Skeletal muscle satellite cell (primary cell): ENCODE data around the gene EDA.
"Not testable (repeated sequence)": the region's sequence is repeated elsewhere in the genome, so short reads cannot be mapped to it uniquely, and the experiment has no call there.

Source experiments
- H3K27me3 ChIP-seq: 2 replicates; pipeline ENCODE4 v1.7.0; 2013; ENCODE audit warnings: low read length; ENCODE audit not compliant: control insufficient read depth, insufficient read depth
- H3K36me3 ChIP-seq: 2 replicates; pipeline ENCODE4 v1.7.0; 2013; ENCODE audit warnings: mild to moderate bottlenecking, control low read depth, low read length; ENCODE audit not compliant: insufficient read depth
- H3K4me1 ChIP-seq: 2 replicates; pipeline ENCODE4 v1.7.0; 2013; ENCODE audit warnings: low read length; ENCODE audit not compliant: control insufficient read depth, insufficient read depth
- H3K4me2 ChIP-seq: 2 replicates; pipeline ENCODE4 v1.7.0; 2013; ENCODE audit warnings: mild to moderate bottlenecking, low read length
- H3K4me3 ChIP-seq: 2 replicates; pipeline ENCODE4 v1.7.0; 2013; ENCODE audit warnings: low read length
- H3K9ac ChIP-seq: 2 replicates; pipeline ENCODE4 v1.7.0; 2013; ENCODE audit warnings: mild to moderate bottlenecking, low read depth, low read length, moderate library complexity
- H3K9me3 ChIP-seq: replicated peaks from 2 replicates; pipeline ENCODE4 v1.7.0; 2013; ENCODE audit warnings: mild to moderate bottlenecking, control low read depth, low read length

The EDA gene

GRCh38 chrX:69959712-69960111 lies 343.8 kb downstream of the EDA start:
- no peaks in the 10 kb centered on the region for H3K36me3 ChIP-seq
- H3K27me3 ChIP-seq = no peaks in the 10 kb centered on the region
- no peak overlapping the region for H3K9ac ChIP-seq
- H3K4me2 ChIP-seq = no peak overlapping the region
- H3K4me1 ChIP-seq = no peaks in the 10 kb centered on the region
- no peak overlapping the region for H3K4me3 ChIP-seq
- no peaks in the 10 kb centered on the region for H3K9me3 ChIP-seq

- Histone ChIP-seq H3K9ac (no peak overlapping the region), H3K4me1 (no peaks in the 10 kb centered on the region), H3K36me3 (no peaks in the 10 kb centered on the region), H3K9me3 (no peaks in the 10 kb centered on the region), H3K27me3 (no peaks in the 10 kb centered on the region), H3K4me2 (no peak overlapping the region), H3K4me3 (no peak overlapping the region)
Observed at GRCh38 chrX:69961365-69962072, 345.6 kb downstream of the EDA start.

GRCh38 chrX:69968950-69969349 lies 353.0 kb downstream of the EDA start:
- Histone ChIP-seq H3K9ac (no peak overlapping the region), H3K4me1 (no peaks in the 10 kb centered on the region), H3K9me3 (no peaks in the 10 kb centered on the region), H3K36me3 (no peaks in the 10 kb centered on the region), H3K27me3 (no peaks in the 10 kb centered on the region), H3K4me2 (no peak overlapping the region), H3K4me3 (no peak overlapping the region)

GRCh38 chrX:69969460-69969859 lies 353.5 kb downstream of the EDA start:
- Histone ChIP-seq H3K4me1 (no peaks in the 10 kb centered on the region), H3K27me3 (no peaks in the 10 kb centered on the region), H3K9me3 (no peaks in the 10 kb centered on the region), H3K9ac (no peak overlapping the region), H3K36me3 (no peaks in the 10 kb centered on the region), H3K4me2 (no peak overlapping the region), H3K4me3 (no peak overlapping the region)

GRCh38 chrX:69987691-69988090 lies 371.8 kb downstream of the EDA start:
- H3K9ac ChIP-seq = no peak overlapping the region
- H3K4me1 ChIP-seq = no peaks in the 10 kb centered on the region
- H3K27me3 ChIP-seq = no peaks in the 10 kb centered on the region
- no peak overlapping the region for H3K4me2 ChIP-seq
- H3K4me3 ChIP-seq = no peak overlapping the region
- H3K36me3 ChIP-seq = no peaks in the 10 kb centered on the region
- no peaks in the 10 kb centered on the region for H3K9me3 ChIP-seq

GRCh38 chrX:69988955-69989394 lies 373.1 kb downstream of the EDA start:
- no peak overlapping the region for H3K4me3 ChIP-seq
- H3K4me1 ChIP-seq = no peaks in the 10 kb centered on the region
- H3K36me3 ChIP-seq = no peaks in the 10 kb centered on the region
- H3K9me3 ChIP-seq = no peaks in the 10 kb centered on the region
- no peak overlapping the region for H3K9ac ChIP-seq
- H3K27me3 ChIP-seq = no peaks in the 10 kb centered on the region
- H3K4me2 ChIP-seq = no peak overlapping the region

GRCh38 chrX:69991685-69992084 lies 375.8 kb downstream of the EDA start:
- no peak overlapping the region for H3K4me3 ChIP-seq
- H3K9me3 ChIP-seq = no peaks in the 10 kb centered on the region
- no peaks in the 10 kb centered on the region for H3K36me3 ChIP-seq
- no peaks in the 10 kb centered on the region for H3K4me1 ChIP-seq
- H3K27me3 ChIP-seq = peaks cover 3% of the 10 kb centered on the region
- H3K9ac ChIP-seq = no peak overlapping the region
- no peak overlapping the region for H3K4me2 ChIP-seq

GRCh38 chrX:69993494-69993893 lies 377.6 kb downstream of the EDA start:
- Histone ChIP-seq H3K9me3 (no peaks in the 10 kb centered on the region), H3K36me3 (no peaks in the 10 kb centered on the region), H3K4me2 (no peak overlapping the region)

GRCh38 chrX:69995362-69996112 lies 379.6 kb downstream of the EDA start:
- Histone ChIP-seq H3K9ac (no peak overlapping the region), H3K4me2 (no peak overlapping the region), H3K4me3 (no peak overlapping the region), H3K27me3 (peaks cover 3% of the 10 kb centered on the region), H3K36me3 (no peaks in the 10 kb centered on the region), H3K4me1 (no peaks in the 10 kb centered on the region), H3K9me3 (no peaks in the 10 kb centered on the region)

More at GRCh38 chrX:69993494-69993893, 377.6 kb downstream of the EDA start:
- no peaks in the 10 kb centered on the region for H3K4me1 ChIP-seq
- peaks cover 3% of the 10 kb centered on the region for H3K27me3 ChIP-seq
- no peak overlapping the region for H3K4me3 ChIP-seq
- H3K9ac ChIP-seq = no peak overlapping the region

- Histone ChIP-seq H3K4me1 (no peaks in the 10 kb centered on the region), H3K27me3 (peaks cover 3% of the 10 kb centered on the region), H3K9ac (no peak overlapping the region), H3K4me2 (no peak overlapping the region), H3K36me3 (no peaks in the 10 kb centered on the region), H3K9me3 (no peaks in the 10 kb centered on the region), H3K4me3 (no peak overlapping the region)
Observed at GRCh38 chrX:69996113-69996468, 380.2 kb downstream of the EDA start.

GRCh38 chrX:69998299-69998698 lies 382.4 kb downstream of the EDA start:
- not testable (repeated sequence) for H3K4me1 ChIP-seq, H3K4me2 ChIP-seq, H3K9me3 ChIP-seq, H3K9ac ChIP-seq, H3K36me3 ChIP-seq, H3K27me3 ChIP-seq, H3K4me3 ChIP-seq

- H3K9me3 ChIP-seq = no peaks in the 10 kb centered on the region
- no peak overlapping the region for H3K4me3 ChIP-seq
- peaks cover 3% of the 10 kb centered on the region for H3K27me3 ChIP-seq
Observed at GRCh38 chrX:70001269-70001668, 385.4 kb downstream of the EDA start.

More at GRCh38 chrX:70001269-70001668, 385.4 kb downstream of the EDA start:
- Histone ChIP-seq H3K4me1 (no peaks in the 10 kb centered on the region), H3K9ac (no peak overlapping the region), H3K36me3 (no peaks in the 10 kb centered on the region), H3K4me2 (no peak overlapping the region)
